ENCODE results near the gene S100A1. TPM values are rescaled to one million over a fixed set of nuclear protein-coding genes. Genes with fewer than 3 reads are reported as not detected.

Gene S100A1
- total and polyA plus RNA-seq, 2 of the 13 experiments (the other 11 are each of a cell fraction or from before 2014, with no cell fraction given) = 120 to 251 TPM

DNA sequence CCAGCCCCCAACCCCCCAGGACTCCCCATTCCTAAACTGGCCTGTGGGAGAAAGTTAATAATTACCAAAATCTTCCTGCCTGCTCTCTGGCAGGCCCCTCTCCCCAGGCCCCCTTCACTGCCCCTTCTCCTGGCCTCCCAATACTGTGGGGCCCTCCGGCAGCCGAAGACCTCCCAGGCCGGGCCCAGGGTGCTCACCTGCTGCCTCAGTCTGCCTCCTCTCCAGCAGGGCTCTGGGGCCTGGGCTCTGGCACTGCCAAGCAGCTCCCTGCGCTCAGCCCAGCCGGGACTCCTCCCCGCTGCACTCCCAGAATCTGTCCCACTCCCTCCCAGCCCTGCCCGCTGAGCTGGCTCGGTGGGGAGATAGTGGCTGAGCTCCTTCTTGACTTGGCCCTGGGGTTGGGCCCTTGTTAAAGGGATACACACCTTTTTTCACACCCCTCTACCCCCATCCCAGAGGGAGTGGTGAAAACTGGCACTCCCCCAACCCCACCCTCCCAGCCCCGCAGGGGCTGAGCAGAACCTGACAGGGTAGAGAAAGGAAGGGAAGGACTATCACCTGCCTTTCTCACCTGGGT is 15.4 kb upstream of the S100A1 start, which contains the start of gene S100A16 (continued):
- TF ChIP-seq, protein P1, sequence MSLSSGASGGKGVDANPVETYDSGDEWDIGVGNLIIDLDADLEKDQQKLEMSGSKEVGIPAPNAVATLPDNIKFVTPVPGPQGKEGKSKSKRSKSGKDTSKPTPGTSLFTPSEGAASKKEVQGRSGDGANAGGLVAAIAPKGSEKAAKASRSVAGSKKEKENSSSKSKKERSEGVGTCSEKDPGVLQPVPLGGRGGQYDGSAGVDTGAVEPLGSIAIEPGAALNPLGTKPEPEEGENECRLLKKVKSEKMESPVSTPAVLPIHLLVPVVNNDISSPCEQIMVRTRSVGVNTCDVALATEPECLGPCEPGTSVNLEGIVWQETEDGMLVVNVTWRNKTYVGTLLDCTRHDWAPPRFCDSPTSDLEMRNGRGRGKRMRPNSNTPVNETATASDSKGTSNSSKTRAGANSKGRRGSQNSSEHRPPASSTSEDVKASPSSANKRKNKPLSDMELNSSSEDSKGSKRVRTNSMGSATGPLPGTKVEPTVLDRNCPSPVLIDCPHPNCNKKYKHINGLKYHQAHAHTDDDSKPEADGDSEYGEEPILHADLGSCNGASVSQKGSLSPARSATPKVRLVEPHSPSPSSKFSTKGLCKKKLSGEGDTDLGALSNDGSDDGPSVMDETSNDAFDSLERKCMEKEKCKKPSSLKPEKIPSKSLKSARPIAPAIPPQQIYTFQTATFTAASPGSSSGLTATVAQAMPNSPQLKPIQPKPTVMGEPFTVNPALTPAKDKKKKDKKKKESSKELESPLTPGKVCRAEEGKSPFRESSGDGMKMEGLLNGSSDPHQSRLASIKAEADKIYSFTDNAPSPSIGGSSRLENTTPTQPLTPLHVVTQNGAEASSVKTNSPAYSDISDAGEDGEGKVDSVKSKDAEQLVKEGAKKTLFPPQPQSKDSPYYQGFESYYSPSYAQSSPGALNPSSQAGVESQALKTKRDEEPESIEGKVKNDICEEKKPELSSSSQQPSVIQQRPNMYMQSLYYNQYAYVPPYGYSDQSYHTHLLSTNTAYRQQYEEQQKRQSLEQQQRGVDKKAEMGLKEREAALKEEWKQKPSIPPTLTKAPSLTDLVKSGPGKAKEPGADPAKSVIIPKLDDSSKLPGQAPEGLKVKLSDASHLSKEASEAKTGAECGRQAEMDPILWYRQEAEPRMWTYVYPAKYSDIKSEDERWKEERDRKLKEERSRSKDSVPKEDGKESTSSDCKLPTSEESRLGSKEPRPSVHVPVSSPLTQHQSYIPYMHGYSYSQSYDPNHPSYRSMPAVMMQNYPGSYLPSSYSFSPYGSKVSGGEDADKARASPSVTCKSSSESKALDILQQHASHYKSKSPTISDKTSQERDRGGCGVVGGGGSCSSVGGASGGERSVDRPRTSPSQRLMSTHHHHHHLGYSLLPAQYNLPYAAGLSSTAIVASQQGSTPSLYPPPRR (CRISPR knock-in tag; IDR thresholded peaks at IDR 0.05; ENCODE audit: borderline replicate concordance) = peak; percentile 59; the same call in 1 of the 2 replicates
- TF ChIP-seq MLLT10 (CRISPR knock-in tag; IDR thresholded peaks at IDR 0.05) (no peak), FOXM1 (CRISPR knock-in tag; IDR thresholded peaks at IDR 0.05) (no peak), HNF4A (CRISPR knock-in tag; IDR thresholded peaks at IDR 0.05) (0 out of 2 replicates have a peak, but pooled peaks have one; percentile 12), SAP130 (CRISPR knock-in tag; IDR thresholded peaks at IDR 0.05; ENCODE audit: low read depth) (no peak), GZF1 (CRISPR knock-in tag; IDR thresholded peaks at IDR 0.05) (no peak), HOXD1 (CRISPR knock-in tag; IDR thresholded peaks at IDR 0.05) (no peak), MEIS1 (CRISPR knock-in tag; IDR thresholded peaks at IDR 0.05; ENCODE audit: borderline replicate concordance) (peak; percentile 86; the same call in 1 of the 2 replicates), YEATS2 (CRISPR knock-in tag; IDR thresholded peaks at IDR 0.05; ENCODE audit: borderline replicate concordance) (no peak), AGO2 (optimal IDR thresholded peaks at IDR 0.05; ENCODE audit: low read depth, low read length) (peak; percentile 32), PHF20 (CRISPR knock-in tag; IDR thresholded peaks at IDR 0.05) (no peak), ZNF44 (CRISPR knock-in tag; IDR thresholded peaks at IDR 0.05) (no peak), JUNB (CRISPR knock-in tag; IDR thresholded peaks at IDR 0.05; ENCODE audit: borderline replicate concordance) (no peak), HOXA5 (CRISPR knock-in tag; IDR thresholded peaks at IDR 0.05) (peak; percentile 65; the same call in 1 of the 2 replicates), JDP2 (CRISPR knock-in tag; IDR thresholded peaks at IDR 0.05; ENCODE audit: borderline replicate concordance) (no peak)
- TF ChIP-seq, protein P2, sequence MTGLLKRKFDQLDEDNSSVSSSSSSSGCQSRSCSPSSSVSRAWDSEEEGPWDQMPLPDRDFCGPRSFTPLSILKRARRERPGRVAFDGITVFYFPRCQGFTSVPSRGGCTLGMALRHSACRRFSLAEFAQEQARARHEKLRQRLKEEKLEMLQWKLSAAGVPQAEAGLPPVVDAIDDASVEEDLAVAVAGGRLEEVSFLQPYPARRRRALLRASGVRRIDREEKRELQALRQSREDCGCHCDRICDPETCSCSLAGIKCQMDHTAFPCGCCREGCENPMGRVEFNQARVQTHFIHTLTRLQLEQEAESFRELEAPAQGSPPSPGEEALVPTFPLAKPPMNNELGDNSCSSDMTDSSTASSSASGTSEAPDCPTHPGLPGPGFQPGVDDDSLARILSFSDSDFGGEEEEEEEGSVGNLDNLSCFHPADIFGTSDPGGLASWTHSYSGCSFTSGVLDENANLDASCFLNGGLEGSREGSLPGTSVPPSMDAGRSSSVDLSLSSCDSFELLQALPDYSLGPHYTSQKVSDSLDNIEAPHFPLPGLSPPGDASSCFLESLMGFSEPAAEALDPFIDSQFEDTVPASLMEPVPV (CRISPR knock-in tag; IDR thresholded peaks at IDR 0.05) = peak; percentile 60; the same call in 1 of the 2 replicates
- TF ChIP-seq, protein P3, sequence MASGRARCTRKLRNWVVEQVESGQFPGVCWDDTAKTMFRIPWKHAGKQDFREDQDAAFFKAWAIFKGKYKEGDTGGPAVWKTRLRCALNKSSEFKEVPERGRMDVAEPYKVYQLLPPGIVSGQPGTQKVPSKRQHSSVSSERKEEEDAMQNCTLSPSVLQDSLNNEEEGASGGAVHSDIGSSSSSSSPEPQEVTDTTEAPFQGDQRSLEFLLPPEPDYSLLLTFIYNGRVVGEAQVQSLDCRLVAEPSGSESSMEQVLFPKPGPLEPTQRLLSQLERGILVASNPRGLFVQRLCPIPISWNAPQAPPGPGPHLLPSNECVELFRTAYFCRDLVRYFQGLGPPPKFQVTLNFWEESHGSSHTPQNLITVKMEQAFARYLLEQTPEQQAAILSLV (CRISPR knock-in tag; IDR thresholded peaks at IDR 0.05; ENCODE audit: borderline replicate concordance) = no peak
- TF ChIP-seq, protein P4, sequence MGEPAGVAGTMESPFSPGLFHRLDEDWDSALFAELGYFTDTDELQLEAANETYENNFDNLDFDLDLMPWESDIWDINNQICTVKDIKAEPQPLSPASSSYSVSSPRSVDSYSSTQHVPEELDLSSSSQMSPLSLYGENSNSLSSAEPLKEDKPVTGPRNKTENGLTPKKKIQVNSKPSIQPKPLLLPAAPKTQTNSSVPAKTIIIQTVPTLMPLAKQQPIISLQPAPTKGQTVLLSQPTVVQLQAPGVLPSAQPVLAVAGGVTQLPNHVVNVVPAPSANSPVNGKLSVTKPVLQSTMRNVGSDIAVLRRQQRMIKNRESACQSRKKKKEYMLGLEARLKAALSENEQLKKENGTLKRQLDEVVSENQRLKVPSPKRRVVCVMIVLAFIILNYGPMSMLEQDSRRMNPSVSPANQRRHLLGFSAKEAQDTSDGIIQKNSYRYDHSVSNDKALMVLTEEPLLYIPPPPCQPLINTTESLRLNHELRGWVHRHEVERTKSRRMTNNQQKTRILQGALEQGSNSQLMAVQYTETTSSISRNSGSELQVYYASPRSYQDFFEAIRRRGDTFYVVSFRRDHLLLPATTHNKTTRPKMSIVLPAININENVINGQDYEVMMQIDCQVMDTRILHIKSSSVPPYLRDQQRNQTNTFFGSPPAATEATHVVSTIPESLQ (CRISPR knock-in tag; conservative IDR thresholded peaks at IDR 0.05) = no peak
